H1 (cell line): Measurements from ENCODE around the gene TFCP2. TPM values are rescaled to one million over a fixed set of nuclear protein-coding genes. Genes with fewer than 3 reads are reported as not detected.

Source experiments
- CTCF ChIA-PET: fragments of 300-600 bp; sonication (Branson Sonifier 250); formaldehyde crosslinking; loops from one replicate; lab custom pipeline; 2021; ENCODE audit not compliant: partially characterized antibody; lab: Charles Lee
- POLR2A ChIA-PET: fragments of 300-600 bp; sonication (Branson Sonifier 250); formaldehyde crosslinking; loops from one replicate; lab custom pipeline; 2021; ENCODE audit warnings: inconsistent platforms; ENCODE audit not compliant: partially characterized antibody; lab: Charles Lee
- DNase-seq, 2 experiments: peaks; one replicate each; pipeline versions ENCODE4 v3.0.0 to v3.0.0-alpha.2; 2010 to 2022; ENCODE audit warnings: low spot score in 2 of 2, low read depth in 1 of 2, mixed read lengths in 1 of 2
- FAIRE-seq: peaks from 2 replicates; lab custom pipeline; 2011; peaks lifted over from hg19 to GRCh38; lab: Jason Lieb, UNC
- H2AFZ ChIP-seq: 2 replicates; pipeline ENCODE4 v1.8.1; 2012; ENCODE audit warnings: low read length, inconsistent platforms
- H2AK5ac ChIP-seq: 2 replicates; pipeline ENCODE4 v1.6.1; 2013; ENCODE audit warnings: low read depth, low read length
- H2BK120ac ChIP-seq: replicated peaks from 2 replicates; pipeline ENCODE3; 2013; ENCODE audit warnings: low read depth, low read length, inconsistent platforms
- H2BK12ac ChIP-seq: 2 replicates; pipeline ENCODE4 v1.6.1; 2013; ENCODE audit warnings: low read depth, low read length
- H2BK15ac ChIP-seq: 2 replicates; pipeline ENCODE4 v1.6.1; 2013; ENCODE audit warnings: low read length
- H2BK20ac ChIP-seq: 2 replicates; pipeline ENCODE4 v1.6.1; 2013; ENCODE audit warnings: low read length
- H2BK5ac ChIP-seq: 2 replicates; pipeline ENCODE4 v1.6.1; 2013; ENCODE audit warnings: low read depth, low read length
- H3K14ac ChIP-seq: 2 replicates; pipeline ENCODE4 v1.6.1; 2013; ENCODE audit warnings: inconsistent platforms; ENCODE audit not compliant: insufficient read length
- H3K18ac ChIP-seq: 2 replicates; pipeline ENCODE4 v1.6.1; 2013; ENCODE audit warnings: low read length; ENCODE audit errors: extremely low read depth
- H3K23ac ChIP-seq: 2 replicates; pipeline ENCODE4 v1.6.1; 2013; ENCODE audit warnings: inconsistent platforms; ENCODE audit not compliant: insufficient read length
- H3K23me2 ChIP-seq: 2 replicates; pipeline ENCODE4 v1.6.1; 2013; ENCODE audit warnings: low read depth, low read length
- H3K27ac ChIP-seq: 2 replicates; pipeline ENCODE4 v1.6.1; 2011; ENCODE audit warnings: low read depth, low read length, inconsistent platforms
- H3K27me3 ChIP-seq, 4 experiments: replicated peaks in 1 of 4; 1 replicate in 1 of 4; 2 replicates in 3 of 4; pipeline versions ENCODE4 v1.6.1 to v1.8.1; 2011 to 2013; ENCODE audit warnings: low read length in 3 of 4, mild to moderate bottlenecking in 3 of 4, inconsistent platforms in 2 of 4, mixed read lengths in 2 of 4, moderate library complexity in 1 of 4; ENCODE audit not compliant: control insufficient read depth in 3 of 4, insufficient read depth in 3 of 4; ENCODE audit errors: extremely low read depth in 1 of 4
- H3K36me3 ChIP-seq, 4 experiments: 2 replicates each; pipeline versions ENCODE4 v1.6.1 to v1.8.1; 2011 to 2013; ENCODE audit warnings: mild to moderate bottlenecking in 4 of 4, low read length in 3 of 4, moderate library complexity in 2 of 4, control low read depth in 1 of 4, inconsistent platforms in 1 of 4; ENCODE audit not compliant: insufficient read depth in 4 of 4, control insufficient read depth in 2 of 4
- H3K4ac ChIP-seq: replicated peaks from 2 replicates; pipeline ENCODE3; 2013; ENCODE audit warnings: low read length, low read depth, mixed read lengths, inconsistent platforms; ENCODE audit not compliant: insufficient read length
- H3K4me1 ChIP-seq, 4 experiments: replicated peaks in 1 of 4; 1 replicate in 1 of 4; 2 replicates in 3 of 4; pipeline versions ENCODE4 v1.6.1 to v1.8.1; 2011 to 2013; ENCODE audit warnings: low read length in 3 of 4, inconsistent platforms in 2 of 4, mixed read lengths in 1 of 4; ENCODE audit not compliant: insufficient read depth in 4 of 4, control insufficient read depth in 3 of 4
- H3K4me2 ChIP-seq, 2 experiments: 2 replicates each; pipeline versions ENCODE4 v1.6.1 to v1.8.1; 2011 to 2013; ENCODE audit warnings: low read depth in 2 of 2, low read length in 2 of 2, control low read depth in 1 of 2, inconsistent platforms in 1 of 2, mild to moderate bottlenecking in 1 of 2; ENCODE audit not compliant: insufficient read depth in 1 of 2
- H3K4me3 ChIP-seq, 4 experiments: fragments of 200-600, 300-600 bp in 1 of 4; sonication (generic), shearing (Covaris generic), sonication (Bioruptor Twin) in 1 of 4; 2 replicates each; pipeline versions ENCODE4 v1.5.1 to v1.8.1; 2011 to 2016; ENCODE audit warnings: low read length in 4 of 4, low read depth in 3 of 4, control low read depth in 2 of 4, inconsistent platforms in 2 of 4, mild to moderate bottlenecking in 2 of 4, mixed read lengths in 1 of 4, moderate library complexity in 1 of 4; ENCODE audit not compliant: insufficient read depth in 2 of 4; ENCODE audit errors: extremely low read depth in 1 of 4
- H3K56ac ChIP-seq: replicated peaks from 2 replicates; pipeline ENCODE3; 2013; ENCODE audit warnings: low read depth, mild to moderate bottlenecking, mixed read lengths, low read length, inconsistent platforms; ENCODE audit not compliant: insufficient read length
- H3K79me1 ChIP-seq: 2 replicates; pipeline ENCODE4 v1.6.1; 2013; ENCODE audit warnings: low read depth, low read length, control low read depth
- H3K79me2 ChIP-seq, 2 experiments: 2 replicates each; pipeline versions ENCODE4 v1.6.1 to v1.8.1; 2012 to 2013; ENCODE audit warnings: low read length in 2 of 2, mild to moderate bottlenecking in 2 of 2, inconsistent platforms in 1 of 2; ENCODE audit not compliant: insufficient read depth in 2 of 2, control insufficient read depth in 1 of 2
- H3K9ac ChIP-seq, 4 experiments: replicated peaks in 1 of 4; 1 replicate in 1 of 4; 2 replicates in 3 of 4; pipeline versions ENCODE4 v1.6.1 to v1.8.1; 2011 to 2013; ENCODE audit warnings: low read depth in 3 of 4, low read length in 3 of 4, control low read depth in 2 of 4, mild to moderate bottlenecking in 2 of 4, moderate library complexity in 2 of 4, inconsistent platforms in 1 of 4; ENCODE audit errors: extremely low read depth in 1 of 4
- H3K9me3 ChIP-seq, 2 experiments: 2 replicates each; pipeline versions ENCODE4 v1.6.1 to v1.8.1; 2012 to 2013; ENCODE audit warnings: mild to moderate bottlenecking in 2 of 2, moderate library complexity in 2 of 2, control low read depth in 1 of 2, inconsistent platforms in 1 of 2, low read depth in 1 of 2, low read length in 1 of 2, mixed read lengths in 1 of 2; ENCODE audit not compliant: insufficient read depth in 2 of 2
- H4K20me1 ChIP-seq, 2 experiments: replicated peaks in 1 of 2; 2 replicates each; pipeline versions ENCODE3 to v1.8.1; 2011 to 2013; ENCODE audit warnings: inconsistent platforms in 2 of 2, low read length in 2 of 2, mild to moderate bottlenecking in 1 of 2; ENCODE audit not compliant: insufficient read depth in 2 of 2, control insufficient read depth in 1 of 2
- H4K5ac ChIP-seq: 2 replicates; pipeline ENCODE4 v1.6.1; 2013; ENCODE audit warnings: low read length, low read depth, mixed read lengths, inconsistent platforms; ENCODE audit not compliant: insufficient read length
- H4K8ac ChIP-seq: 2 replicates; pipeline ENCODE4 v1.8.0; 2013; ENCODE audit warnings: mild to moderate bottlenecking, moderate library complexity, low read length, inconsistent platforms; ENCODE audit not compliant: insufficient read depth; ENCODE audit errors: extremely low read depth
- H4K91ac ChIP-seq: replicated peaks from 2 replicates; pipeline ENCODE3; 2013; ENCODE audit warnings: low read length, mixed read lengths, inconsistent platforms; ENCODE audit not compliant: insufficient read length
- CBX8 ChIP-seq: fragments of 300-800, 300-1000 bp; sonication (generic); IDR thresholded peaks from 2 replicates; pipeline ENCODE4 v1.7.1; 2016; ENCODE audit warnings: low read depth, low read length, borderline replicate concordance
- CREB1 ChIP-seq: IDR thresholded peaks from 2 replicates; pipeline ENCODE4 v1.6.1; 2012; ENCODE audit warnings: inconsistent platforms
- HDAC2 ChIP-seq, 2 experiments: fragments of 300-600 bp in 1 of 2; sonication (generic) in 1 of 2; IDR thresholded peaks; 2 replicates each; pipeline ENCODE4 v1.6.1; 2011 to 2012; ENCODE audit warnings: low read depth in 2 of 2, low read length in 2 of 2, mild to moderate bottlenecking in 2 of 2, moderate library complexity in 2 of 2, borderline replicate concordance in 1 of 2, inconsistent platforms in 1 of 2
- JUND ChIP-seq: IDR thresholded peaks from 2 replicates; pipeline ENCODE4 v1.6.1; 2011; ENCODE audit warnings: mild to moderate bottlenecking, improper control_type of control experiment, low read length
- SIRT6 ChIP-seq: IDR thresholded peaks from one replicate; pipeline ENCODE4 v1.7.1; 2012; ENCODE audit warnings: low read length, inconsistent platforms
- YY1 ChIP-seq: IDR thresholded peaks from 2 replicates; pipeline ENCODE4 v1.6.1; 2011; ENCODE audit warnings: low read depth, mild to moderate bottlenecking, low read length
- WGBS, 2 experiments: shearing (Covaris generic) in 1 of 2; methylation state at CpG; one replicate each; pipeline versions ENCODE4 v1.1.6 to v1.1.7; 2013 to 2015; ENCODE audit warnings: low lambda C conversion rate in 2 of 2, mixed read lengths in 2 of 2, inconsistent platforms in 1 of 2, low coverage in 1 of 2, missing lambda C conversion rate in 1 of 2; ENCODE audit not compliant: insufficient replicate concordance in 2 of 2, insufficient coverage in 1 of 2, insufficient read length in 1 of 2; ENCODE audit errors: extremely low coverage in 1 of 2, missing lambda C conversion rate in 1 of 2; 5-methylcytosine and 5-hydroxymethylcytosine counted together
- polyA plus RNA-seq, 7 experiments: library from polyadenylated mRNA; depleted of rRNA in 3 of 7; stranded (reverse) in 5 of 7; unstranded in 2 of 7; fragments of >200 nt in 5 of 7; fragments of 200-250 nt in 2 of 7; gene quantifications; 1 replicate in 5 of 7; 2 replicates in 1 of 7; 4 replicates in 1 of 7; pipeline versions ENCODE4 v1.2.1 to v1.2.3, GENCODE V29; 2011 to 2013; ENCODE audit warnings: missing spikeins in 2 of 7, mixed read lengths in 2 of 7
- total RNA-seq: library from RNA; stranded (reverse); fragmentation: NEBNext Ultra II Directional; extraction: Animal tissue kit (Norgen Biotek cat#: 25700); gene quantifications from 2 replicates; pipeline ENCODE4 v1.2.1, GENCODE V29; 2021

The TFCP2 gene
- total and polyA plus RNA-seq, 2 of the 8 experiments (the other 6 are each of a cell fraction or from before 2014, with no cell fraction given): 19.8 to 49.2 TPM

DNA sequence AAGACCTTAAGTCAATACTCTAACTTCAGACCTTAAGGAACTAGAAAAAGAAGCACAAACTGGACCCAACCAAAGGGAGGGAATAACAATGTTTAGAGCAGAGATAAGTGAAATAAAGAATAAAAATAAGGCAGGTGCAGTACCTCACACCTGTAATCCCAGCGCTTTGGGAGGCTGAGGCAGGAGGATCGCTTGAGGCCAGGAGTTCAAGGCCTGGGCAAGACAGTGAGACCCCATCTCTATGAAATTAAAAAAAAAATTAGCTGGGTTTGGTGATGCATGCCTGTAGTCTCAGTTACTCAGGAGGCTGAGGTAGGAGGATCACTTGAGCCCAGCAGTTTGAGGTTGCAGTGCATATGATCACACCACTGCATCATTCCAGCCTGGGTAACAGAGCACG, 9.1 kb downstream of the TFCP2 start:
- H2BK120ac ChIP-seq: no peak overlapping the region
- no peak overlapping the region for H3K27ac ChIP-seq
- no peak overlapping the region for H2BK5ac ChIP-seq
- no peak overlapping the region for H2BK12ac ChIP-seq
- H3K4me2 ChIP-seq: no peak overlapping the region
- no peak overlapping the region for H3K9ac ChIP-seq
- no peak overlapping the region for H3K56ac ChIP-seq
- no peaks in the 10 kb centered on the region for H3K9me3 ChIP-seq
- no peak overlapping the region for H3K4ac ChIP-seq
- H2AFZ ChIP-seq: no peak overlapping the region
- no peak overlapping the region for H4K8ac ChIP-seq
- POLR2A ChIA-PET: interaction anchor here (0.6 to 2.1 kb wide), 2 partner anchors 11 to 80 kb away, joined by 3 to 10 read pairs; partner anchors contain the start of gene CSRNP2
- no peak overlapping the region for H4K91ac ChIP-seq
- no peak overlapping the region for H3K23ac ChIP-seq
- H2BK20ac ChIP-seq: no peak overlapping the region
- H3K79me2 ChIP-seq: peaks cover 9 to 85% of the 10 kb centered on the region in 2 experiments; a peak in 3 of 4 replicates
- no peak for DNase-seq
- no peaks in the 10 kb centered on the region for H3K36me3 ChIP-seq
- H3K79me1 ChIP-seq: peaks cover 6% of the 10 kb centered on the region; the same call in 1 of the 2 replicates
- FAIRE-seq: no peak
- H2AK5ac ChIP-seq: no peak overlapping the region
- no peak overlapping the region for H3K4me3 ChIP-seq
- CTCF ChIA-PET: no interaction called here
- no peak overlapping the region for H3K18ac ChIP-seq
- H4K5ac ChIP-seq: no peak overlapping the region
- H2BK15ac ChIP-seq: no peak overlapping the region
- H3K23me2 ChIP-seq: no peaks in the 10 kb centered on the region
- H4K20me1 ChIP-seq: peaks cover 4 to 10% of the 10 kb centered on the region in 2 experiments
- WGBS, 2 experiments: 64% methylated on average over 3 of the region's 3 CpGs; no CpG with 5 or more reads in 1 of the 2 experiments
- H3K14ac ChIP-seq: no peak overlapping the region
- H3K27me3 ChIP-seq: no peaks in the 10 kb centered on the region
- H3K4me1 ChIP-seq: no peaks in the 10 kb centered on the region
- TF ChIP-seq HDAC2 (IDR thresholded peaks at IDR 0.05; ENCODE audit: borderline replicate concordance in 1 of 2, low read depth in 2 of 2, low read length in 2 of 2): no peak
- no peak for TF ChIP-seq CBX8
- no peak for TF ChIP-seq JUND
- no peak for TF ChIP-seq CREB1
- no peak for TF ChIP-seq YY1
- TF ChIP-seq SIRT6: no peak
